Activated T-helper 1 cell treated with anti-CD3 and anti-CD28 coated beads, Interleukin-2, amount 50 U/mL, for 16 hours (primary cell): ENCODE results near the gene DOCK3.
A peak's percentile ranks its signal among the peaks of the same experiment; 100 is the strongest.
"Not testable (repeated sequence)": the region's sequence is repeated elsewhere in the genome, so short reads cannot be mapped to it uniquely, and the experiment has no call there.

Experiments used
- DNase-seq, 2 donors: peaks; one replicate each; pipeline ENCODE4 v3.0.0-alpha.2; 2020; ENCODE audit warnings: low read depth in 1 of 2, low spot score in 1 of 2

Gene DOCK3

GRCh38 chr3:50675179-50676030 lies 678 bp downstream of the DOCK3 start:
- peak; percentile 24 to 51 for DNase-seq

GRCh38 chr3:50676031-50676705 lies 1.4 kb downstream of the DOCK3 start:
- no peak for DNase-seq

GRCh38 chr3:50687127-50687751 lies 12.5 kb downstream of the DOCK3 start:
- DNase-seq: no peak

GRCh38 chr3:50687916-50688315 lies 13.2 kb downstream of the DOCK3 start:
- no peak for DNase-seq

GRCh38 chr3:50688602-50689001 lies 13.9 kb downstream of the DOCK3 start:
- not testable (repeated sequence) for DNase-seq

GRCh38 chr3:50689558-50689957 lies 14.8 kb downstream of the DOCK3 start:
- DNase-seq: no peak

- no peak for DNase-seq
Measured at GRCh38 chr3:50695031-50695430, 20.3 kb downstream of the DOCK3 start.

GRCh38 chr3:50696276-50696675 lies 21.5 kb downstream of the DOCK3 start:
- no peak for DNase-seq

- no peak for DNase-seq
Measured at GRCh38 chr3:50698269-50698668, 23.5 kb downstream of the DOCK3 start.

- no peak for DNase-seq
Measured at GRCh38 chr3:50708620-50709019, 33.9 kb downstream of the DOCK3 start.

- DNase-seq: no peak
Measured at GRCh38 chr3:50714946-50715345, 40.2 kb downstream of the DOCK3 start.

GRCh38 chr3:50724831-50725230 lies 50.1 kb downstream of the DOCK3 start:
- no peak for DNase-seq

- no peak for DNase-seq
Measured at GRCh38 chr3:50734985-50735384, 60.3 kb downstream of the DOCK3 start.

- no peak for DNase-seq
Measured at GRCh38 chr3:50737193-50737905, 62.6 kb downstream of the DOCK3 start.

- DNase-seq: no peak
Measured at GRCh38 chr3:50737906-50738598, 63.3 kb downstream of the DOCK3 start.

GRCh38 chr3:50743643-50744042 lies 68.9 kb downstream of the DOCK3 start:
- DNase-seq: no peak

- no peak for DNase-seq
Measured at GRCh38 chr3:50749822-50750221, 75.1 kb downstream of the DOCK3 start.

- no peak for DNase-seq
Measured at GRCh38 chr3:50759015-50759414, 84.3 kb downstream of the DOCK3 start.

- DNase-seq: no peak
Measured at GRCh38 chr3:50777680-50778079, 103.0 kb downstream of the DOCK3 start.

GRCh38 chr3:50781766-50782165 lies 107.0 kb downstream of the DOCK3 start:
- not testable (repeated sequence) for DNase-seq

- no peak for DNase-seq
Measured at GRCh38 chr3:50786631-50787030, 111.9 kb downstream of the DOCK3 start.
